Measurements from ENCODE around the gene MACF1. TPM values are rescaled to one million over a fixed set of nuclear protein-coding genes. Genes with fewer than 3 reads are reported as not detected.

Gene MACF1
- total and polyA plus RNA-seq, 2 donors (not counting 1 experiment from before 2014, with no cell fraction given) = 64.1 to 159 TPM

DNA sequence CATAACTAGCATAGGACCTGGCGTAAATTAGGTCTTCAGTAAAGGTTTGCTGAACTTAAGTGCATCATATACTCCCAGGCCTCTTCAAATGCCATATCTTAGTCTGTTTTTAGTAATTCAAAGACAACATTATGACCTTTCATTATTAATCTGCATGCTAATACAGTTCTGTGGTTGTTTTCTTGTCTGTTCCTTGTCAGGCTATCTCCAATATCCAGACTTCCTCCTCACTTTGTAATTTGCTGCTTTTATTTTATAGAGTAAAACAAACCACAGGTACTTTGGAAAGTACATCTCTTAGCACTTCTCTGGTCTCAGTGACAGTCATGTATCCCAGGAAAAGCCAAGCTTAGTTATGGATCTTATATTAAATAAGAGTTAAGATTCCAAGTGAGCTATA lies 221.9 kb downstream of the MACF1 start:
- TF ChIP-seq, protein P1, sequence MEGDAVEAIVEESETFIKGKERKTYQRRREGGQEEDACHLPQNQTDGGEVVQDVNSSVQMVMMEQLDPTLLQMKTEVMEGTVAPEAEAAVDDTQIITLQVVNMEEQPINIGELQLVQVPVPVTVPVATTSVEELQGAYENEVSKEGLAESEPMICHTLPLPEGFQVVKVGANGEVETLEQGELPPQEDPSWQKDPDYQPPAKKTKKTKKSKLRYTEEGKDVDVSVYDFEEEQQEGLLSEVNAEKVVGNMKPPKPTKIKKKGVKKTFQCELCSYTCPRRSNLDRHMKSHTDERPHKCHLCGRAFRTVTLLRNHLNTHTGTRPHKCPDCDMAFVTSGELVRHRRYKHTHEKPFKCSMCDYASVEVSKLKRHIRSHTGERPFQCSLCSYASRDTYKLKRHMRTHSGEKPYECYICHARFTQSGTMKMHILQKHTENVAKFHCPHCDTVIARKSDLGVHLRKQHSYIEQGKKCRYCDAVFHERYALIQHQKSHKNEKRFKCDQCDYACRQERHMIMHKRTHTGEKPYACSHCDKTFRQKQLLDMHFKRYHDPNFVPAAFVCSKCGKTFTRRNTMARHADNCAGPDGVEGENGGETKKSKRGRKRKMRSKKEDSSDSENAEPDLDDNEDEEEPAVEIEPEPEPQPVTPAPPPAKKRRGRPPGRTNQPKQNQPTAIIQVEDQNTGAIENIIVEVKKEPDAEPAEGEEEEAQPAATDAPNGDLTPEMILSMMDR (IDR thresholded peaks at IDR 0.05) = no peak
- no peak for TF ChIP-seq EZH2 (IDR thresholded peaks at IDR 0.05; ENCODE audit: borderline replicate concordance, insufficient read depth, low read depth, low read length, poor library complexity, severe bottlenecking)
- intact Hi-C loops (cut with micrococcal nuclease) = no loop called here
- Mint-ChIP-seq H3K9me3 (ENCODE audit: insufficient read depth) (no peaks in the 10 kb centered on the region), H3K27ac (no peak overlapping the region), H3K4me1 (no peaks in the 10 kb centered on the region), H3K4me3 (no peak overlapping the region), H3K27me3 (no peaks in the 10 kb centered on the region)
- POLR2A ChIA-PET = interaction anchor here (1.0 kb wide), 1 partner anchor 18 kb away, joined by 3 read pairs; no protein-coding TSS in a partner anchor
- WGBS (ENCODE audit: insufficient coverage) = no CpG with 5 or more reads among the region's 1 CpG
- Histone ChIP-seq H2AFZ (ENCODE audit: insufficient read depth, low read depth, low read length, poor library complexity, severe bottlenecking) (no peak overlapping the region), H3K27ac (ENCODE audit: low read length in 2 of 2) (no peak overlapping the region), H3K4me3 (ENCODE audit: control extremely low read depth in 1 of 5, extremely low read depth in 1 of 5, insufficient read depth in 1 of 5, low read depth in 2 of 5, low read length in 4 of 5) (no peak overlapping the region), H3K4me1 (ENCODE audit: control insufficient read depth in 2 of 2, insufficient read depth in 2 of 2, low read length in 2 of 2) (no peaks in the 10 kb centered on the region), H3K9me3 (ENCODE audit: control extremely low read depth in 1 of 3, control insufficient read depth in 2 of 3, insufficient read depth in 1 of 3, low read length in 2 of 3) (no peaks in the 10 kb centered on the region), H3K9ac (ENCODE audit: low read length) (no peak overlapping the region), H3K36me3 (replicated peaks in 1 of 2; ENCODE audit: control extremely low read depth in 1 of 2, control insufficient read depth in 1 of 2, extremely low read depth in 1 of 2, insufficient read depth in 2 of 2, low read length in 1 of 2) (peaks cover 6 to 89% of the 10 kb centered on the region in 2 experiments), H3K79me2 (ENCODE audit: control insufficient read depth, insufficient read depth, low read length) (peaks cover 6% of the 10 kb centered on the region), H3K4me2 (replicated peaks; ENCODE audit: low read depth, low read length, poor library complexity, severe bottlenecking) (no peak overlapping the region), H4K20me1 (ENCODE audit: control insufficient read depth, insufficient read depth, low read length, poor library complexity, severe bottlenecking) (peaks cover 6% of the 10 kb centered on the region), H3K27me3 (replicated peaks in 1 of 4; ENCODE audit: control extremely low read depth in 1 of 4, control insufficient read depth in 3 of 4, insufficient read depth in 4 of 4, low read length in 3 of 4) (no peaks in the 10 kb centered on the region)
- CTCF ChIA-PET = interaction anchor here (3.9 kb wide), 1 partner anchor 16 kb away, joined by 16 read pairs; no protein-coding TSS in a partner anchor
- ATAC-seq (ENCODE audit: low read depth) = no peak
- no peak for DNase-seq

DNA sequence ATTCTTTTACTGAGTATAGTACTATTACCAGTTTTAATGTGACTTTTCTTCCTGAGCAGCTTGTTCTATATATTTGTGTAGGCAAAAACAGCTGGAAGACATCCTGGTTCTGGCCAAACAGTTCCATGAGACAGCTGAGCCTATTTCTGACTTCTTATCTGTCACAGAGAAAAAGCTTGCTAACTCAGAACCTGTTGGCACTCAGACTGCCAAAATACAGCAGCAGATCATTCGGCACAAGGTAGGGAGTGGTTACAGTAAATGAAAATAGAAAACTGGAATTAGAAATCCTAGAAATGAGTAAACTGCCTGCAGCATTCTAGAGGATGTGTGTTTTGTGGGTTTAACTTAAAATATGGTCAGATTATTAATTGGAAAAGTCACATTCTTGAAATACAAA lies 222.9 kb downstream of the MACF1 start:
- ATAC-seq (ENCODE audit: low read depth) = no peak
- Histone ChIP-seq H3K36me3 (replicated peaks in 1 of 2; ENCODE audit: control extremely low read depth in 1 of 2, control insufficient read depth in 1 of 2, extremely low read depth in 1 of 2, insufficient read depth in 2 of 2, low read length in 1 of 2) (peaks cover 6 to 93% of the 10 kb centered on the region in 2 experiments), H3K4me1 (ENCODE audit: control insufficient read depth in 2 of 2, insufficient read depth in 2 of 2, low read length in 2 of 2) (no peaks in the 10 kb centered on the region), H3K79me2 (ENCODE audit: control insufficient read depth, insufficient read depth, low read length) (peaks cover under 1% of the 10 kb centered on the region), H3K4me2 (replicated peaks; ENCODE audit: low read depth, low read length, poor library complexity, severe bottlenecking) (no peak overlapping the region), H2AFZ (ENCODE audit: insufficient read depth, low read depth, low read length, poor library complexity, severe bottlenecking) (no peak overlapping the region), H4K20me1 (ENCODE audit: control insufficient read depth, insufficient read depth, low read length, poor library complexity, severe bottlenecking) (peaks cover 6% of the 10 kb centered on the region), H3K4me3 (ENCODE audit: control extremely low read depth in 1 of 5, extremely low read depth in 1 of 5, insufficient read depth in 1 of 5, low read depth in 2 of 5, low read length in 4 of 5) (no peak overlapping the region), H3K27me3 (replicated peaks in 1 of 4; ENCODE audit: control extremely low read depth in 1 of 4, control insufficient read depth in 3 of 4, insufficient read depth in 4 of 4, low read length in 3 of 4) (no peaks in the 10 kb centered on the region), H3K9ac (ENCODE audit: low read length) (no peak overlapping the region), H3K9me3 (ENCODE audit: control extremely low read depth in 1 of 3, control insufficient read depth in 2 of 3, insufficient read depth in 1 of 3, low read length in 2 of 3) (no peaks in the 10 kb centered on the region), H3K27ac (ENCODE audit: low read length in 2 of 2) (no peak overlapping the region)
- WGBS (ENCODE audit: insufficient coverage) = no CpG with 5 or more reads among the region's 1 CpG
- H3K4me1 Mint-ChIP-seq = no peaks in the 10 kb centered on the region
- no peak overlapping the region for H3K27ac Mint-ChIP-seq
- intact Hi-C loops (cut with micrococcal nuclease) = no loop called here
- ChIA-PET POLR2A (no interaction called here), CTCF (no interaction called here)
- H3K4me3 Mint-ChIP-seq = no peak overlapping the region
- TF ChIP-seq, protein P1 (IDR thresholded peaks at IDR 0.05) = no peak
- TF ChIP-seq EZH2 (IDR thresholded peaks at IDR 0.05; ENCODE audit: borderline replicate concordance, insufficient read depth, low read depth, low read length, poor library complexity, severe bottlenecking) = no peak
- H3K27me3 Mint-ChIP-seq = no peaks in the 10 kb centered on the region
- no peaks in the 10 kb centered on the region for H3K9me3 Mint-ChIP-seq (ENCODE audit: insufficient read depth)
- no peak for DNase-seq
